GM18907 (cell line): ENCODE measurements around the gene MYH10.

Experiments used
- ATAC-seq: cut with Tn5 transposase; IDR thresholded peaks from one replicate; pipeline ENCODE4 v1.9.1; 2021; ENCODE audit warnings: mild to moderate bottlenecking, moderate library complexity; ENCODE audit not compliant: unreplicated experiment

Gene MYH10

DNA sequence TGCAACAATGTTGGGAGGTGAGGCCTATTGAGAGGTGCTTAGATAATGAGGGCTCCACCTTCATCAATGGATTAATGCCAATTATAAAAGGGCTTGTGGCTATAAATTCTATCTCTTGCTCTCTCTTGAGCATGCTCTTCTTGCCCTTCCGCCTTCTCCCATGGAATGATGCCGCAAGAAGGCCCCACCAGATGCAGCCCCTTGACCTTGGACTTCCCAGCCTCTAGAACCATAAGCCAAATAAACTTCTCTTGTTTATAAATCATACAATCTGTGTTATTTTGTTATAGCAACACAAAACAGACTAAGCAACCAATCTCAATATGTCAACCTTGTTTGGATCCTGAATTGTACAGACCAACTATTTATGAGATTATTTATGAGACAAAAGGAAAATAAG, 20.0 kb downstream of the MYH10 start:
- ATAC-seq: no peak

DNA sequence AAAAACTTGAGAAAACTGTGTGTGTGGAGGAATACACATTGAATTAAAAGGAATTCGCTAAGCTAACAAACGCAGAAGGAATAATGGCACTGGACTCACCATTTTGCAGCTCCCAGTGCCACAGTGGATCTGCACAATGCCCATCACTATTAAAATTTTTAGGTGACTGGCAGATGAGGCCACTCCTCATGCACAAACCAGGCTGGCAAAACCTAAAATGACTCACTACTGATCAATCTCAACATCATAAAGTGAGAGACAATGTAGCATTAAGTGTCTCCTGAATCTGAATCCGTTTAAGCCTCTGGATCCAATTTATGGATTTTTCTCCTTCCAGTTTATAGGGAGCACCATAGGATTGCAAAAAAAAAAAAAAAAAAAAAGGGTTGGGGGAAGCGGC, 20.6 kb downstream of the MYH10 start:
- ATAC-seq: no peak

DNA sequence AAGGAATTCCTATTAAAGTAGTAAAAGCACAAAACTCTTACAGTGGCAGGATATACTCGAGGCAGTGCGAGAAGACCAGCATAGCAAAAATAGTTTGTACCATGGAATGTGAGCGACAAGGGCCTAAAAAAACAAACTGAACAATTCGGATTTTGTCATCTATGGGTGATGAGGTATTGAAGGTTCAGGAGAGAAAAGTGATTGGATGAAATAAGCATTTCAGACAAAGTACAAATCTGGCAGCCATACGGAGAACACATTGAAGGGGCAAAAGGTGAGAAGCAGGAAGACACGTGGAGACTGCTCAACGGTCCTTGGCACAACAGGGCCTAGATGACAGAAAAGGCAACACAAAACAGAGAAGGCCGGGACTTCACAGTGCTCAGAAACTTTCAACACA, 22.5 kb downstream of the MYH10 start:
- no peak for ATAC-seq

DNA sequence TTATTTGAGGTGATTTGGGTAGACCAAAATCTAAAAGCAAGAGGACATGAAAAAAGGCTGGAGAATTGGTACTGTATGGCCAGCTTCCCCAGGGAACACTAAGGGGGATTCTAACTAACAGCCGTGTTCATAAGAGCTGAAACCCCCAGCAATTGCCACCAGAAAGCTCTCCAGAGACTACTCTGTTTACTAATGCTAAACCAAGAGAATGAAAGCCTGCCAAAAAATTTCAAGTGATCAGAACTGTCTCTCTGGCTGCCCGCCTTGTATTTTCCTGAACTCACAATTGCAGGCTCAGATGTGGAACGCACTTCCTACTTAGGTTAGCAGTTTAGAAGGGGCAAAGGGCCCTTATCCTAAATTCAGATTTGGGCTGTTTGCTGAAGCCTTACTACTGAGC, 24.1 kb downstream of the MYH10 start:
- ATAC-seq: no peak

DNA sequence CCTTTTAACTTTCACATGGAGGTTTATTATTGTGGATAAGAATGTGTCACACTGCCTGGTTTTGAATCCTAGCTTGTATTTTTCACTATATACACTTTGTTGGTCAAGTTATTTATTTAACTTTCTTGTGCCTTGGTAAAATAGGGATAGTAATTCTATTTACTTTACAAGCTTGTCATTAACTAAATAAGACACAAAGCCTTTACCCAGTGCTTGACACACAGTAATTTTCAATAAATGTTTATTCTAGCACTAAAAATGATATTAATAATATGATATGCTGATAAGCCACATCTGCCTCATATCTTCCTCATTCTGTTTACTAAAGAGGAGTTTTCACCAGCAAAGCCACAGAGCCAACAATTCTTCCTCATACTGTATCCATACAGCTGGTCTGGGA, 27.8 kb downstream of the MYH10 start:
- ATAC-seq: no peak

DNA sequence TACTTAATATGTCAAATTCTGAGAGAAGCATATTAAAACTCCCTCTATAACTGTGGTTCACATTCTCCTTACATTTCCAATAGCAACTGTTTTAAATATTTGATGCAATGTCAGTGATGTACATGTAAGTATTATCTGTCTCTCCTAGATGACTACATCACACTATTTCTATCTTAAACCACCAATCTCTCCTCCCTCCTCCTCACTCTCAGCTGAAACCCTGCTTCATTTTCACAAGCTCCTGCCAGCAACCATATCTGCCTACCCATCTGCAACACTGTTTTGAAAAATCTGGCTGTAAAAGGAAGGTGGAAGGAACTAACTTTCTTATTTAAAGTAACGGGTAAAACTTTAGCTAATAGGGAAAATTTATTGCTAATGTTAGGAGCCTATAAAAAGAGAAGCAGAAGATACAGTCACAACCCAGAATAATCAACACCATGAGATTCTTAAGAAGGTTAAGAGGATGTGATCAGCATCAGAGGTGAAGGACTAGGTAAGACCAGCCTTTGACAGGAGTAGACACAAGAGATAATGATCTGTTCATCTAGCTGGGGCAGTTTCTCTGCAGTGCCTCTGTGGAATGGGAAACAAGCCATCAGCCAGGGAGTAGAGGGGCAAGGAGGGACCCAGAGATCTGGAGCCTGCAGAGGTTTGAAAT, 31.0 kb downstream of the MYH10 start:
- ATAC-seq: no peak

DNA sequence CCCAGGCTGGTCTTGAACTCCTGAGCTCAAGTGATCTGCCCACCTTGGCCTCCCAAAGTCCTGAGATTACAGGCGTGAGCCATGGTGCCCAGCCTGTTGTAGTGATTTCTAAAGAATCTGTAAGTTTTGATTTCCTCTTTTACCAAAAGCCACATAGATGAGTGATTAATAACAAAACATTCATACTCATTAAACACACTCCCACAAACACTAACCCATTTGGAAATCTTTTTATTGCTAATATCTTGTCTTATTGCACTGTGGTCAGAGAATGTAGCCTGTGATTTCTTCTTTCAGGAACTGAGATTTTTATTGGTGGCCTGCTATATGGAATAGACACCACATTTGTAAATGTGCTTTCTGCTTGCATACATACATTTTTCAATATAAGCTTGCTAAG, 31.6 kb downstream of the MYH10 start:
- no peak for ATAC-seq

DNA sequence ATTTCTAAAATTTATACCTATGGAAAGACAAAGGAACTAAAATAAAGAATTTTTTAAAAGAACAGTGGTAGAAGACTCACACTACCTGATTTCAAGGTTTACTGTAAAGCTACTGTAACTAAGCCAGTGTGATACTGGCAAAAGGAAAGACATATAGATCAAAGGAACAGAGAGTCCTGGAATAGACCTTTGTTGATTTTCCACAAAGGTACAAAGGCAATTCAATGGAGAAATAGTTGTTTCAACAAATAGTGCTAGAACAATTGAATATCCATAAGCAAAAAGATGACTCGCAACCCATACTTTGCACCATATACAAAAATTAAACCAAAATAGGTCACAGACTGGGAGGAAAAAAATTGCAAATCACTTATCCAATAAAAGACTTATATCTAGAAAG, 36.7 kb downstream of the MYH10 start:
- ATAC-seq: no peak

DNA sequence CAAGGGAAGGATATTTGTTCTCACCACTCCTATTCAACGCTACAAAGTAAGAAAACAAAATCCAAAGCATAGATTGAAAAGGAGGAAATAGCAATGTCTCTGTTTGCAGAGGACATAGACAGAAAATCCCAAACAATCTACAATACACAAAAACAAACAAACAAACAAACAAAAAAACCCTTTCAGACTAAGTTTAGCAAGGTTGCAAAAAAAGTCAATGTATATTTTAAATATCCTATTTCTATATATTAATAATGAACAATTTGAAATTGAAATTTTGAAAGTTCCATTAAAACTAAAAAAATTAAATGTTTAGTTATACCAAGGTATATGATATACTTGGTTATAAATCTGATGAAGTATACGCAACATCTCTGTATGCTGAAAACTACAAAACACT, 37.2 kb downstream of the MYH10 start:
- no peak for ATAC-seq

DNA sequence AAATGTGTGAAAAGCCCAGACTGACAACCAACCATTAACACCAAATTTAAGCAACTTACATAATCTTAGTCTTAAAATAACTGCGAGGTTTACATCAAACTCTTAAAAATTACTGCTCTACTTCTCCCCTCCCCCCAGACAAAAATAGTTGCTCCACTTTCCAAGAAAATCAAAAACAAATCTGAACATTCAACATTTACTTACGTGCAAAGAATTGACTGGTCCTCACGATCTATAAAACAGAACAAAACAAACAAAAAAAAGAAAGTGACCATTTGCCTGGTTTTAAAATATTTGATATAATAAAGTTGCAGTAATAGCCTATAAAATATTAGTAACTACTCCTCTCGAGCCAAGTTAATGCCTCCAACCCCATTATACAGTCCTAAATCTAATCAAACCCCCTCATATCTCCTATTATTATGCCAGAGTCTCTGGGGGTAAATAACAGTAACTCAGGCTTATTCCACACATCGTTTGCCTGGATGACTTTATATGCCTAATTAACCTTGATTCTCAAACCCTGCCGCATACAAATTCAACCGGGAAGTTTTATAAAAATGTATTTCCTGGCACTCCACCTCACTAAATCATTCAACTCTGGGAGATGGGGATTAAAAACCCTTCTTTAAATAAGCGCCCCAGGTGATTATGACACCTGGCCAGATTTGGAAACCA, 41.5 kb downstream of the MYH10 start:
- no peak for ATAC-seq

DNA sequence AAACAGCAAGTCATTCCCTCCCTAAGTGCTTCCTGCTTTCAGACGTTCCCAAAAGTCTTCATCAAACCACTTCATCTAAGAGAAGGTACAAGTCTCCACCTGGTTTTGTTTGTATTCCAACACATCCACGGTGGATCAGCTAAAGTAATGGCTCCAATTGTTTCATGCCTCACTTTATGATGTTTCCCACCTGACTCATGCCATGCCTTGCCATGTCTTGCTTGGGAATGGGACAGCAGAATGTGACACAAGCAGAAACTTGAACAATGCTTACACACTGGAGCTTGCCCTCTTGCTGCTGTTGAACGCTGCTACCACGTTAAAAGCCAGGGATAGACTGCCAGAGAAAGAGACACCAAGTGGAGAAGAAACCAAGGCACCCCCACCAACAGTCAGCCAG, 43.8 kb downstream of the MYH10 start:
- no peak for ATAC-seq

DNA sequence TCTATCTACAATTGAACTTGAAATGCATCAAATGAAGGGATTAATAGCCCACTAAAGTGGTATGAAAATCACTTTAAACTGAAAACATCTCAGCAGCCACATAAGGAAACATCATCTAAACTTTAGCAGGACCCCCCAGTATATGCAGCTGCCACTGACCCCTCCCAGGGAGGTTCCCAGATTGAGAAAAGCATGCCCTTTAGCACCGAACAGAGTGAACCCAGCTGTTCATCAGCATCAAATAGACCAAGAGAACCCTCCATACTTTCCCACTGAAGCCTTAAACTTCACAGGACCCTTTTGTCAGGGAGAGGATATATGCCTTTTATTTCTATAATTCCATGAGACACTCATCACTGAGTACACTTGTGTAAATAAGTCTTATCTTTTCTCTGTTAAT, 44.6 kb downstream of the MYH10 start:
- ATAC-seq: no peak

DNA sequence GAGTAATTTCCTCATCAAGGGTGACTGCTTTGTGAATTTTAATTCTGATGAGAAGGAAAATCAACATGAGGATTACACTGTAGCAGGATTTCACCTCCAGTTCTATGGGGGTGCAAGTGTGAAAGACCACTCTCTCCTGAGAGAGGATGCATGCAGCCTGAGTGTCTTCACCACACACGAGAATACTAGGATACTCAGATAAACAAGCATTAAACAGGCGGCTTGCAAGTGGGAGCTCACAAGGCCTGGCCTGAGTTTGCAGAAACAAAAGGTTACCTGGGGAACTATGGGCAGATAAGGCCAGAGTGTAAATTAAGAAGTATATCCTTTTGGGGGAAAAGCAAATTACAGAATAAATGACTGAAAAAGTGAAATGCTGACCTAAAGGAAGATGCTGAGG, 46.6 kb downstream of the MYH10 start:
- no peak for ATAC-seq

DNA sequence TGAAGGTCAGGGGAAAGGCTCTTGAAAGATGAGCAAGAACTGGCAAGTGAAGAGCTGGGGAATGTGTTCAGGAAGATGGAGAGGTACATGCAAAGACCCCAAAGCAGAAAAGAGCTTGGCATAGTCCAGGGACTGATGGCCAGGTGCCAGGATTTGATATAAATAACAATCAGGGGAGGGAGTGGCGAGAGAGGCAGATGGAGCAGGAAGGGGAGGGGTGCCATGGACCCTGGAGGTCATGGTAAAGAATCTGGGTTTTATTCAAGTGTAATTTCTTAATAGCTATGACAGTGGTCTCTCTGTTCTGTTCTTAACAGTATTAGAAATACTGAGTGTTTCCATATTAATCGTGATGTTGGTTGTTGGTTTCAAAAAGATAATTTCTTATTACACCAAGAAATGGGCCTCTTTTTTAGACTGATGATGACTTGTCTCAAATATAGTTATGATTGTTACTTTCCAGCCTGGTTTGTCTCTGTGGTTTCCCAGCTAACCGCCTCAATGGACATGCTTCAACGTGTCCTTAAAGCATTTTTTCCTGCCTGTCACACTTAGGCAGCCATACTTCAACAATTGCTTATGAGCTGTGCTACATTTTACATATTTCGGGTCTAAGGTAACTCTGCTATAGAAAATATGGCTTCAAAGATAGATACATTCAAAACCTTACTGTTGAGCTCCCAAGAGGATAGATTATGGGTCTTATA, 49.4 kb downstream of the MYH10 start:
- ATAC-seq: no peak

DNA sequence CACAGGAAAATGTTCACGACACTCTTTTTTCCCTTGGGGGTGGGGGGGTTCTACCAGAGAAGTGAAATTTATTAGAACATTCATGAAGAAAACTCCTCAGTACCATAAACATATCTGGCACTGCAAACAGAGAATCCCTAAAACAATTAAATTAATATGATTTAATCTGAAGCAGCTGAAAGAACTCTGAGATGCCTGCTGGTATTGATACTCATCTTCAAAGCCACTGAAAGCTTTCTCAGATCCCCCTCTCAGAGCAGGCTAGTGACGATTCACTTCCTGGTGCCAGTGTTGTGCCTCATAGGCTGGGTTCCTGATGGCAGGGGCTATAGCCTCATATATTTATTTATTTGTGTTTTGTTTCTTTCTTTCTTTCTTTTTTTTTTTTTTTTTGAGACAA, 52.7 kb downstream of the MYH10 start:
- ATAC-seq: no peak

DNA sequence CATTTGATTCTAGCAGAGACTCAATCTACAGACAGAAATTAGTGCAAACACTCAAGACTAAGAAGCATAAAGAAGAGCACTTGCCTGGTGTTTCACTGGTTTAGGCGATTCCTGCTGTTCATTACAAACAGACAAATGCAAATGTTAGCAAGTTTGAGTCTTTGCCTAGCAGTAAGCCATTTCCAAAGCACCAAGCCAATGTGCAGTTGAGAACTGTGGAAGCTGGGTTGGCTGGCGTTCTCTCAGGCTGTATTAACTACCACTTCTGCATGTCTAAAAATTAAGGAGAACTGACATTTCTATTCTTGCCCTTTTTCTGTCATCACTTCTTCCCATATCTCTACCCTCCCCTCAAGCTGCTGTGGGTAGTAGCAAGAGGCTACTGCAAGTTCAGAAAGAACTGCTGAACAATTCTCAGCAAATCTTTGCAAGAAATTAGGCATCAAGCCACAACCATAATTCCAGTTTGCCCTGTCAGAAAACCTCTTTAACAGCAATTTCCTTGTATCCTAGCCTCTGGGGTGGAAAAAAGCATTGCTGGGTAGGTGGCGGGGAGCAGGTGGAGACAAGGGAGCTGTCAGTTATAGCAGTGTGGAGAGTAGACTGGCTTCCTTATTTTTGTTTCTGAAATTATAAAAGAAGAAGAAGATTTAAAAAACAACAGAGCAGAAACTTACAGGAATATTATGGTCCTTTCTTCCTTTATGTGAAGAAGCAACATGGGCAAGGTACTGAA, 53.8 kb downstream of the MYH10 start:
- no peak for ATAC-seq

DNA sequence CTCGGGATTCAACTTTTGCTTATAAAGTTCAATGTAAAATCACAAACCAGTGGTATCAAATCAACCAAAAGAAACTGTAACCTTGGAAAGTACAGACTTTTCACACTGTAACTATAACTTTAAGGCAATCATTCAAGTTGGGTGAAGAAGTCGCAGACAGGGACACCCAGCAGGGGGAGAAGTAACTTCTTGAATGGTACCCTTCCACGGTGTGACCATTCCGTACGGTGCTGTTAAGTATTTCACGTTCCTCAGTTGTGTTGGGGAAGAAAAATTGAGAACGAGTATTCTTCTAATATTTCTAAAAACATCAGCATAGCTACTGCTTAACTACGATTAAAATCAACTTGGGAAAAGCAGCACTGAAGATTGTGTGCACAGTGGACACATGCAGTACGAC, 55.8 kb downstream of the MYH10 start:
- ATAC-seq: no peak

DNA sequence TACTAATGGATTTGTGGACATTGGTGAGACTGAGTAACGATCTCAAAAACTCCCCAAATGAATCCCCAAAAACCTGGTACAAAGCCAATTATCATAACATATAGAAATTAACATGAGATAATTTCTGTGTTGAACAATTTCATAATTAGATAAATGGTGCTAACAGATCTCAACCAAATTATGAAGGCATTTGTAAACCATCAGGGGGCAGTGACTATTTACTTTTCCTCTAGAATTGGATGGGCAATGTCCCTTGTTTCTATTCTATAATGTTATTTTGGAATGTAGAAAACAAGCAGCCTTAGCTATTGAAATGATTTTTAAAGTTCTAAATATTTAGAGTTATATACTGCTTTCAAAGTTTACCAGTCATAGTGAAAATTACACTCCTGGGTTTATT, 57.8 kb downstream of the MYH10 start:
- ATAC-seq: no peak

DNA sequence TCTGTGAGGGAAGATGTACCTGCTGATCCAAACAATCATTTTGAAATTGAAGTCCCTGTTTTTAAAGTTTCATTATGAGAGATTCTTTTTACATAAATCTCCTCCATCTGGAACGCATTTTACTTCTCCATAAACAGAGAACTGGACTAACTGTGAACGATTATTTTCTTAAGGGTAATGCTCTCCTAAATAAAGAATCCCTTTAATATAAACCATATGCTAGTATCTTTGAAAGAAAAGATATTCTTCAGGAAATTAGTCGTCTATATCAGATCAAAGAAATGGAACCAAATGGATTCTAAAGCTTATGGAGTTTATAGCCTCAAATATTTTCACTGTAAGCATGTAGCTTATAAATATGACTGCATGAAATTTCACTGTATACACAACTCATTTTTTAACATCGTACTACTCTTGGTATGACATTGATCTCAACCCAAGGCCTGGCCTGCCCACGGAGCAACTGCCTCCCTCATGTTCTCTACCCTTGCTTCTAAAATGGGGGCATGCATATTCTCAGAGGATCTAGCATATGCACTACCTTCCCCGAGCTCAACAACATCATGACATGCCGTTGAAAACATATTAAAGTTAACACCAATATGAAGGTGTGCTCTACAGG, 66.4 kb downstream of the MYH10 start:
- no peak for ATAC-seq

DNA sequence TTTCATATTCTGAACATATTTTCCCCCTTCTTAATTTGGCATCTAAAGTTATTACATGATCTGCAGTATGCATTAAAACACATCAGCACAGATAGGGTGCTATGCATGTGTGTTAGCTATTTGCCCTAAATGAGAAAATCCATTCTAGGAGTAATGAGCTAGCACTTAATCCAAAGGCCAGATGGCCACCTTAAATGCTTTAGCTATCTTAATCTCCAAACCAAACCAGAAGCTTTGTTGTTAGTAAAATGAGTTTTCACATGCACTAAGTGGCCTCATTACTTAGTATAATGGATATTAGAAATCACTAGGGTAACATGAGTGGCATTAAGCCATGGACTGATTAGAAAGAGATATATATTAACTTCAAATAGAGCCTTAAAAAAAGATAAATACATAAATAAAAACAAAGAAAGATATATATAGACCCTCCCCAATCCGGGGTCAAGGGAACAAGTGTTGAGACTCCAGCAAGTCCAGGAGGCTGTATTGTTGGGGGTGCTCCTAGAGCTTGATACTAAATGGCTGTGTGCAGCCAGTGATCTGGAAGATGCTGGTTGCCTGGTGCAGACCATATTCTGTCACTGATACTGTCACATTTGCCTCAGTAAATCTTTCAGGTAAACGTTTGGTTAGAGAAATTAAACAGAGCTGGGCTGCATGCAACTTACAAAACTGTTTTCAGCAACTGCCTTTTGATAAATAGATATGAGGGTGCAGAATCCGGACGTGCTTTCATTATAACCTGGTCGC, 67.3 kb downstream of the MYH10 start:
- no peak for ATAC-seq

DNA sequence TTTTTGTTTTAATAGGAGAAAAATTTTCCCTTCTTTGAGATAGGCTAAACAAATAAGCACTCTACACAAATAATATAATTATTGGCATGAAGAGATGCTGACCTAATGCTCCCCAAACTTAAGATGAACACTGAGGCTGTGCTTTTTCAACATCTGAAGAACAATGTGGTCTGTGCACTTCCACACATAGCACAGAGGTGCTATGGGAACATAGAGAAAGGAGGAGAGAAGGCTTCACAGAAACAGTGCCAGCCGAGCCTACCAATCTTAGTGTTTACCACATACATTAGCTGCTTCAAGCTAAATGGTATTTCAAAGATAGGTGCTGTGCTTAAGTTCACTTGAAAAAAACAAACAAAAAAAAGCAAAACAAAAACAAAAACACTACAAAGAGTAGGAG, 72.4 kb downstream of the MYH10 start:
- no peak for ATAC-seq
